Muscle of arm (tissue), 12 donors: ENCODE results near the gene BRSK2. TPM values are rescaled to one million over a fixed set of nuclear protein-coding genes. Genes with fewer than 3 reads are reported as not detected.

Source experiments
- DNase-seq: peaks from one replicate; pipeline ENCODE4 v3.0.0-alpha.2; 2013
- polyA plus RNA-seq, 12 donors: library from polyadenylated mRNA; unstranded; fragments of 120-200 nt; gene quantifications; one replicate each; pipeline ENCODE4 v1.2.1, GENCODE V29; 2013; ENCODE audit not compliant: insufficient read length in 12 of 12

Gene BRSK2
- polyA plus RNA-seq, 12 donors: 0.59 to 2.6 (median 1.2) TPM; not detected in 2

- no peak for DNase-seq
Measured at GRCh38 chr11:1395773-1396374, 6.1 kb downstream of the BRSK2 start.

GRCh38 chr11:1396375-1396841 lies 6.7 kb downstream of the BRSK2 start:
- no peak for DNase-seq

GRCh38 chr11:1397146-1397861 lies 7.6 kb downstream of the BRSK2 start:
- DNase-seq: no peak

GRCh38 chr11:1397862-1398527 lies 8.3 kb downstream of the BRSK2 start:
- DNase-seq: no peak

GRCh38 chr11:1398528-1399235 lies 8.9 kb downstream of the BRSK2 start:
- DNase-seq: no peak

- DNase-seq: no peak
Measured at GRCh38 chr11:1399386-1400316, 9.9 kb downstream of the BRSK2 start.

- DNase-seq: no peak
Measured at GRCh38 chr11:1400317-1401170, 10.8 kb downstream of the BRSK2 start.

- no peak for DNase-seq
Measured at GRCh38 chr11:1401171-1401445, 11.4 kb downstream of the BRSK2 start.

GRCh38 chr11:1401656-1402221 lies 12.0 kb downstream of the BRSK2 start:
- DNase-seq: peak; percentile 72

GRCh38 chr11:1402355-1403077 lies 12.8 kb downstream of the BRSK2 start:
- DNase-seq: no peak

GRCh38 chr11:1403078-1403620 lies 13.4 kb downstream of the BRSK2 start:
- DNase-seq: no peak

- DNase-seq: no peak
Measured at GRCh38 chr11:1403721-1404460, 14.2 kb downstream of the BRSK2 start.

- no peak for DNase-seq
Measured at GRCh38 chr11:1404461-1405185, 14.9 kb downstream of the BRSK2 start.

- DNase-seq: no peak
Measured at GRCh38 chr11:1405186-1406020, 15.7 kb downstream of the BRSK2 start.

GRCh38 chr11:1406571-1407485 lies 17.1 kb downstream of the BRSK2 start:
- DNase-seq: no peak

GRCh38 chr11:1407668-1408067 lies 17.9 kb downstream of the BRSK2 start:
- DNase-seq: no peak
